Keratinocyte (primary cell): Measurements from ENCODE around the gene DSC3.

Source experiments
- EZH2 ChIP-seq: IDR thresholded peaks from one replicate; pipeline ENCODE4 v1.6.1; 2012; ENCODE audit warnings: inconsistent platforms, mild to moderate bottlenecking, low read length, moderate library complexity
- TF ChIP-seq, protein P1 (sequence below), 3 experiments: IDR thresholded peaks in 1 of 3; conservative IDR thresholded peaks in 1 of 3; optimal IDR thresholded peaks in 1 of 3; 2 replicates in 2 of 3; 3 replicates in 1 of 3; pipeline versions ENCODE3 to v1.5.1; 2011; ENCODE audit warnings: low read length in 3 of 3, mild to moderate bottlenecking in 3 of 3, moderate library complexity in 2 of 3, control low read depth in 1 of 3, inconsistent platforms in 1 of 3; ENCODE audit not compliant: insufficient read depth in 2 of 3; ENCODE audit errors: extremely low read depth in 1 of 3

DNA sequence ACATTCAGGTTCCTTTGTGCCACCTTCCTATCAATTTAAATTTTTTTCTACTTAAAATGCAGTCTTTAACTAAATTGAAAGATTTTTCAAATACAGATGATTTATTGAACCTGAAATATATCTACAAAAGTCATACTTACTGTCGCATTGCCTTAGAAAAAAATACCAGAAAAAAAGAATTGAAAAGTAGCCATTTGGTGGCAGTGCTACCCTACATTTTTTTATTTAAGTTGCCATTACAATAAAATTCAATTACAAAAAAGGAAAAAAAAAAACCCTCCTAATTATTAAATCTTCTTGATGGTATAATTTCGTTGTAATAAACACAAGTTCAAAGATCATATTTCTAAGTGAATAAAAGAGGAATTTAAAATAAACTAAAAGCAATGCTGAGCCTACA is 43.4 kb downstream of the DSC3 start:
- TF ChIP-seq, protein P1, sequence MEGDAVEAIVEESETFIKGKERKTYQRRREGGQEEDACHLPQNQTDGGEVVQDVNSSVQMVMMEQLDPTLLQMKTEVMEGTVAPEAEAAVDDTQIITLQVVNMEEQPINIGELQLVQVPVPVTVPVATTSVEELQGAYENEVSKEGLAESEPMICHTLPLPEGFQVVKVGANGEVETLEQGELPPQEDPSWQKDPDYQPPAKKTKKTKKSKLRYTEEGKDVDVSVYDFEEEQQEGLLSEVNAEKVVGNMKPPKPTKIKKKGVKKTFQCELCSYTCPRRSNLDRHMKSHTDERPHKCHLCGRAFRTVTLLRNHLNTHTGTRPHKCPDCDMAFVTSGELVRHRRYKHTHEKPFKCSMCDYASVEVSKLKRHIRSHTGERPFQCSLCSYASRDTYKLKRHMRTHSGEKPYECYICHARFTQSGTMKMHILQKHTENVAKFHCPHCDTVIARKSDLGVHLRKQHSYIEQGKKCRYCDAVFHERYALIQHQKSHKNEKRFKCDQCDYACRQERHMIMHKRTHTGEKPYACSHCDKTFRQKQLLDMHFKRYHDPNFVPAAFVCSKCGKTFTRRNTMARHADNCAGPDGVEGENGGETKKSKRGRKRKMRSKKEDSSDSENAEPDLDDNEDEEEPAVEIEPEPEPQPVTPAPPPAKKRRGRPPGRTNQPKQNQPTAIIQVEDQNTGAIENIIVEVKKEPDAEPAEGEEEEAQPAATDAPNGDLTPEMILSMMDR (optimal IDR thresholded peaks at IDR 0.05 in 1 of 3, IDR thresholded peaks at IDR 0.05 in 1 of 3, conservative IDR thresholded peaks at IDR 0.05 in 1 of 3; ENCODE audit: extremely low read depth in 1 of 3, insufficient read depth in 2 of 3, low read length in 3 of 3): no peak
- no peak for TF ChIP-seq EZH2
